Colonic mucosa (tissue), 4 donors: ENCODE results near the gene CLK3. TPM values are rescaled to one million over a fixed set of nuclear protein-coding genes. Genes with fewer than 3 reads are reported as not detected.

ENCODE experiments used
- DNase-seq: peaks from one replicate; pipeline ENCODE4 v3.0.0-alpha.2; 2020
- H3K27ac ChIP-seq: fragments of 200-600 bp; one replicate; pipeline ENCODE4 v1.8.0; 2021
- H3K27me3 ChIP-seq: fragments of 200-600 bp; one replicate; pipeline ENCODE4 v1.8.0; 2021
- H3K36me3 ChIP-seq: fragments of 200-600 bp; one replicate; pipeline ENCODE4 v1.8.0; 2021
- H3K4me1 ChIP-seq: fragments of 200-600 bp; one replicate; pipeline ENCODE4 v1.8.0; 2021; ENCODE audit warnings: mild to moderate bottlenecking
- H3K4me3 ChIP-seq: fragments of 200-600 bp; one replicate; pipeline ENCODE4 v1.8.0; 2021
- H3K9ac ChIP-seq, 2 donors: one replicate each; pipeline ENCODE4 v1.7.0; 2013; ENCODE audit warnings: control low read depth in 2 of 2, low read depth in 2 of 2, low read length in 2 of 2
- H3K9me3 ChIP-seq: fragments of 200-600 bp; one replicate; pipeline ENCODE4 v1.8.0; 2021
- CTCF ChIP-seq: fragments of 200-600 bp; IDR thresholded peaks from one replicate; pipeline ENCODE4 v1.8.0; 2022; ENCODE audit warnings: antibody characterized with exemption, mild to moderate bottlenecking
- intact Hi-C: fragments of 100-400 bp; cut with DNase I; formaldehyde crosslinking; loops from one replicate; pipeline ENCODE4 v1.14.1; 2022
- total RNA-seq, 2 donors: library from RNA; stranded (reverse); fragmentation: NEBNext Ultra II Directional in 1 of 2; extraction: Animal tissue kit (Norgen Biotek cat#: 25700) in 1 of 2; gene quantifications; one replicate each; pipeline ENCODE4 v1.2.1, GENCODE V29; 2021
- donor health status: healthy.
- donor health status: DM: no; HTN: no; CAD: no.
- donor health status: DM: no; HTN: no; CAD: no.

CLK3 gene
- total RNA-seq, 2 donors from 2014 or later = 83.5 to 88.9 TPM

GRCh38 chr15:74609938-74610301 lies 5.7 kb upstream of the CLK3 start:
- no peaks in the 10 kb centered on the region for H3K9me3 ChIP-seq
- H3K4me3 ChIP-seq = no peak overlapping the region
- no peaks in the 10 kb centered on the region for H3K27me3 ChIP-seq
- intact Hi-C loops = loop anchor here (10.0 kb wide), 1 partner anchor 145 kb away; the partner anchor contains the start of gene UBL7
- no peak for DNase-seq
- H3K9ac ChIP-seq = no peak overlapping the region
- H3K36me3 ChIP-seq = no peaks in the 10 kb centered on the region
- no peak overlapping the region for H3K27ac ChIP-seq
- no peaks in the 10 kb centered on the region for H3K4me1 ChIP-seq
- TF ChIP-seq CTCF = no peak

- Histone ChIP-seq H3K36me3 (no peaks in the 10 kb centered on the region), H3K9me3 (no peaks in the 10 kb centered on the region), H3K4me1 (no peaks in the 10 kb centered on the region), H3K27ac (no peak overlapping the region), H3K27me3 (no peaks in the 10 kb centered on the region), H3K9ac (no peak overlapping the region), H3K4me3 (no peak overlapping the region)
- intact Hi-C loops = loop anchor here (10.0 kb wide), 1 partner anchor 146 kb away; the partner anchor contains the start of gene UBL7
- DNase-seq = no peak
- TF ChIP-seq CTCF = no peak
Measured at GRCh38 chr15:74610302-74610951, 5.2 kb upstream of the CLK3 start.

GRCh38 chr15:74611341-74611740 lies 4.3 kb upstream of the CLK3 start:
- Histone ChIP-seq H3K27me3 (no peaks in the 10 kb centered on the region), H3K4me1 (no peaks in the 10 kb centered on the region), H3K27ac (no peak overlapping the region), H3K4me3 (no peak overlapping the region), H3K9me3 (no peaks in the 10 kb centered on the region), H3K36me3 (no peaks in the 10 kb centered on the region), H3K9ac (no peak overlapping the region)
- intact Hi-C loops = loop anchor here (10.0 kb wide), 1 partner anchor 147 kb away; the partner anchor contains the start of gene UBL7
- TF ChIP-seq CTCF = no peak
- DNase-seq = no peak

DNA sequence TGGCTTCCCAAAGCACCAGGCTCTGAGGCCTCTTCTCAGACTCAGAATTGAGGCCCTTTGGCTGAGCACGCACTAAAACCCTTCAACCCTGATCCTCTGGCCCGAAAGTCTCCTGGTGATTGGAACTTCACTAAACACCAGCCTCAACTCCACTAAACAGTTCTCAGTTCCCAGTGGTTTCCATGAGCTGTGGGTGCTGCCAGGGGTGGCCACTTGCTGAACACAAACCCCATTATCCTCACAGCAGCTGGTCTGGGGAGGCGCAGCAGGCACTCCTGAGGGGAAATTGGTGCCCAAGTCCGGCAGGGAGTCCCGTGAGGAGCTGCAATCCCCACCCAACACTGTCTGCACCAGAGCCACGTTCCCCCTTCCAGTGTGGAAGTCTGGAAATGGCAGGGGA lies 3.8 kb upstream of the CLK3 start:
- Histone ChIP-seq H3K4me3 (no peak overlapping the region), H3K27ac (no peak overlapping the region), H3K27me3 (no peaks in the 10 kb centered on the region), H3K9ac (no peak overlapping the region), H3K9me3 (no peaks in the 10 kb centered on the region), H3K4me1 (peaks cover 4% of the 10 kb centered on the region), H3K36me3 (no peaks in the 10 kb centered on the region)
- intact Hi-C loops = loop anchor here (10.0 kb wide), 1 partner anchor 147 kb away; the partner anchor contains the start of gene UBL7
- no peak for DNase-seq
- no peak for TF ChIP-seq CTCF

GRCh38 chr15:74612677-74613076 lies 3.0 kb upstream of the CLK3 start:
- H3K9ac ChIP-seq = no peak overlapping the region
- no peaks in the 10 kb centered on the region for H3K27me3 ChIP-seq
- H3K4me3 ChIP-seq = no peak overlapping the region
- H3K4me1 ChIP-seq = peaks cover 13% of the 10 kb centered on the region
- TF ChIP-seq CTCF = no peak
- no peak for DNase-seq
- no peaks in the 10 kb centered on the region for H3K36me3 ChIP-seq
- intact Hi-C loops = loop anchor here (10.0 kb wide), 1 partner anchor 148 kb away; the partner anchor contains the start of gene UBL7
- no peaks in the 10 kb centered on the region for H3K9me3 ChIP-seq
- H3K27ac ChIP-seq = no peak overlapping the region
